GM21367 (cell line): ENCODE measurements around the gene ZFP3.
A peak's percentile ranks its signal among the peaks of the same experiment; 100 is the strongest.
"Not testable (repeated sequence)": the region's sequence is repeated elsewhere in the genome, so short reads cannot be mapped to it uniquely, and the experiment has no call there.

Experiments
- ATAC-seq: cut with Tn5 transposase; IDR thresholded peaks from one replicate; pipeline ENCODE4 v1.9.1; 2021; ENCODE audit not compliant: unreplicated experiment

Gene ZFP3

GRCh38 chr17:5077275-5077674, 992 bp upstream of the ZFP3 start:
- ATAC-seq = not testable (repeated sequence)

GRCh38 chr17:5077781-5078105, 524 bp upstream of the ZFP3 start:
- ATAC-seq = no peak

GRCh38 chr17:5080591-5080990, 2.3 kb downstream of the ZFP3 start:
- ATAC-seq = no peak

- no peak for ATAC-seq
These were observed 14.1 kb downstream of the ZFP3 start for GRCh38 chr17:5092218-5093010.

GRCh38 chr17:5096731-5097100, 18.4 kb downstream of the ZFP3 start:
- no peak for ATAC-seq

- ATAC-seq = no peak
These were observed 19.0 kb downstream of the ZFP3 start for GRCh38 chr17:5097101-5097834.

GRCh38 chr17:5099271-5099670, 21.0 kb downstream of the ZFP3 start:
- ATAC-seq = no peak

- no peak for ATAC-seq
These were observed 22.6 kb downstream of the ZFP3 start for GRCh38 chr17:5100832-5101231.

- ATAC-seq = no peak
These were observed 32.5 kb downstream of the ZFP3 start for GRCh38 chr17:5110816-5111215.

GRCh38 chr17:5111402-5112204, 33.3 kb downstream of the ZFP3 start, which contains the start of gene ZNF232:
ZNF232 (minus strand) TSS chr17:5111878; CDS start chr17:5111822, 56 bp downstream.
- peak; percentile 71 for ATAC-seq

GRCh38 chr17:5115673-5116651, 37.7 kb downstream of the ZFP3 start, which contains the start of gene USP6:
USP6 (plus strand) TSS chr17:5116032; CDS start chr17:5130368, 14,336 bp downstream.
- no peak for ATAC-seq

GRCh38 chr17:5118219-5118618, 40.0 kb downstream of the ZFP3 start:
- ATAC-seq = no peak

GRCh38 chr17:5120036-5120435, 41.8 kb downstream of the ZFP3 start:
- ATAC-seq = no peak

GRCh38 chr17:5120436-5121185, 42.3 kb downstream of the ZFP3 start:
- ATAC-seq = not testable (repeated sequence)

GRCh38 chr17:5121186-5121841, 43.0 kb downstream of the ZFP3 start:
- ATAC-seq = no peak

GRCh38 chr17:5122056-5122455, 43.8 kb downstream of the ZFP3 start:
- ATAC-seq = not testable (repeated sequence)

GRCh38 chr17:5122586-5123342, 44.5 kb downstream of the ZFP3 start:
- no peak for ATAC-seq
